Measurements from ENCODE around the gene ALKBH4. TPM values are rescaled to one million over a fixed set of nuclear protein-coding genes. Genes with fewer than 3 reads are reported as not detected.

The ALKBH4 gene
- total RNA-seq, 1 experiment from 2014 or later = 31.0 TPM

DNA sequence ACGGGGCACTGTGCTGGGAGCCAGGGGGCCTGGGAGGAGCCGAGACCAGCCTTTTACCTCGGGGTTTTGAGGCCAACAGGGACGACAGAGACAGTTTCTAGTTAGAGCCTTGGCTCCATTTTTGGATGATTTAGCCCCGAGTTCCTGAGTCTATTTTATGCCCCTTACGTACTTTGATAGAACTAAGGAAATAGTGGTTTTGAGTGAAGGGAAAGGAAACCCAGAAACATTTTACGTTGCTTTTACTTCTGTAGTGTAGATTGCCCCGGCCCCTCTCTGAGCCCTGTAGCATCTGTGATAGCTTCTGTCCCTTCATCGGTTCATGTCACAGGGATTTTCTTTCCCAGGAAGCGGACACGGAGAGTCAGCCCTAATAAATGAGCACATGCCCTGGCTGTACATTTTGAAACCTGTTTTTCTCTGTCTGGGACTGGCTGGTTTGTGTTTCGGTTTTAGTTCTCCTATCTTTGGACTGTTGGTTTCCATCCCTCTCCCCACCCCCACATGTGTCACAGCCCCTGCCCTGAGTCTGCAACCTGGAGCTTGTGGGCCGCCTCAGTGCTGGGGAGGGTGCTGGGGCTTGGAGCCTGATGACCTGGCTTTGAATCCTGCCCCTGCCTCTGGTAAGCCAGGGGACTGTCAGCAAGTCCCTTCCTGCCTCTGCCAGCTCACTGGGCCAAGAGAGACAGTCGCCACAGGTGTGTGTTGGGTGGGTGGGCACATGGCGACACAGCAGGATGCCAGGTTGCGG, 38.2 kb downstream of the ALKBH4 start:
- H3K27ac ChIP-seq (ENCODE audit: low read length) = no peak overlapping the region

DNA sequence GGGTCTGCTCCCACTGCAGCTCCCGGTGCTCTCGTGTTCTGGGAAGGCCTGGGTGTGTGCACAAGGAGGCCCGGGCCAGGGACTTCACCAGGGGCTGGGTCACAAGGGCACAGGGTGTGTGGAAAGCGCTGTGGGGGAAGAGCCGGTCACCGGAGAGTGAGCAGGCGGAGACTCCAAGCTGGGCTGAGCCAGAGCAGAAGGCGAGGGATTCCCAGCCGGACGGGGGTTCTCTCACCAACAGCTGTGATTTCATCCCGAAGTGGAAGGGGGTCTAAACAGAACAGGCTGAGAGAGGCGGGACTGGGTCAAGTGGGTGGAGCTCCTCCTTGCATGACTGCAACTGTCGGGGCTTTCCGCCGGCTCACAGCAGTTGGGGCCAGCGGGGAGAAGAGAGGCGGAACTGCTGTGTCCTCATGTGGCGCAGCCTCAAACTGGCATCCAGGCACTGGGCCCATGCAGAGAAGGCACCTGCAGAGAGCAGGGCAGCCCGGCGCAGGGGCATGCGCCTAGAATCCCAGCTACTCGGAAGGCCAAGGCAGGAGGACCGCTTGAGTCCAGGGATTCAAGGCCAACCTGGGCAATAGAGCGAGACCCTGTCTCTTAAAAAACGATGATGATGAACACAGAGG, 38.9 kb downstream of the ALKBH4 start:
- CTCF ChIA-PET = no interaction called here
- Histone ChIP-seq H4K20me1 (ENCODE audit: low read length) (no peaks in the 10 kb centered on the region), H3K27me3 (ENCODE audit: low read length) (no peaks in the 10 kb centered on the region), H3K9me2 (replicated peaks; ENCODE audit: low read length) (no peaks in the 10 kb centered on the region), H3K27ac (ENCODE audit: low read length) (no peak overlapping the region), H3K4me2 (ENCODE audit: low read length) (no peak overlapping the region), H3K79me2 (ENCODE audit: low read length) (no peaks in the 10 kb centered on the region), H3K9me3 (ENCODE audit: low read length) (no peaks in the 10 kb centered on the region), H3K4me1 (ENCODE audit: insufficient read depth, low read length) (no peaks in the 10 kb centered on the region), H3K36me3 (ENCODE audit: low read depth, low read length) (peaks cover 4% of the 10 kb centered on the region; the same call in 1 of the 2 replicates), H3K9ac (ENCODE audit: low read length) (no peak overlapping the region), H3K4me3 (ENCODE audit: low read length) (no peak overlapping the region), H2AFZ (ENCODE audit: low read length) (no peak overlapping the region), H3F3A (ENCODE audit: low read length, unreplicated experiment) (no peaks in the 10 kb centered on the region)
- POLR2A ChIA-PET (ENCODE audit: unreplicated experiment) = no interaction called here
- ATAC-seq (no peak), DNase-seq (no peak)
- no peak for TF ChIP-seq EZH2phosphoT487 (IDR thresholded peaks at IDR 0.05; ENCODE audit: borderline replicate concordance, low read length)
- TF ChIP-seq CTCF (conservative IDR thresholded peaks at IDR 0.05; ENCODE audit: low read depth, low read length) = no peak
- no peak for TF ChIP-seq EZH2 (IDR thresholded peaks at IDR 0.05; ENCODE audit: low read length, unreplicated experiment)
- BruUV-seq (replicated peaks) = TSS peak; percentile 44
- intact Hi-C loops (cut with micrococcal nuclease) = no loop called here

More for the DNA sequence above, 38.2 kb downstream of the ALKBH4 start:
- Histone ChIP-seq H3F3A (ENCODE audit: low read length, unreplicated experiment) (peaks cover 1% of the 10 kb centered on the region), H3K4me1 (ENCODE audit: insufficient read depth, low read length) (peaks cover 2% of the 10 kb centered on the region), H4K20me1 (ENCODE audit: low read length) (no peaks in the 10 kb centered on the region), H3K79me2 (ENCODE audit: low read length) (no peaks in the 10 kb centered on the region), H2AFZ (ENCODE audit: low read length) (no peak overlapping the region), H3K9me3 (ENCODE audit: low read length) (no peaks in the 10 kb centered on the region), H3K9me2 (replicated peaks; ENCODE audit: low read length) (no peaks in the 10 kb centered on the region), H3K4me3 (ENCODE audit: low read length) (no peak overlapping the region), H3K9ac (ENCODE audit: low read length) (no peak overlapping the region), H3K36me3 (ENCODE audit: low read depth, low read length) (no peaks in the 10 kb centered on the region), H3K4me2 (ENCODE audit: low read length) (no peak overlapping the region), H3K27me3 (ENCODE audit: low read length) (no peaks in the 10 kb centered on the region)
- CTCF ChIA-PET = no interaction called here
- TF ChIP-seq EZH2 (IDR thresholded peaks at IDR 0.05; ENCODE audit: low read length, unreplicated experiment) (no peak), EZH2phosphoT487 (IDR thresholded peaks at IDR 0.05; ENCODE audit: borderline replicate concordance, low read length) (no peak), CTCF (conservative IDR thresholded peaks at IDR 0.05; ENCODE audit: low read depth, low read length) (no peak)
- POLR2A ChIA-PET (ENCODE audit: unreplicated experiment) = no interaction called here
- no TSS peak for BruUV-seq (replicated peaks)
- ATAC-seq = no peak
- intact Hi-C loops (cut with micrococcal nuclease) = no loop called here
- no peak for DNase-seq

- Histone ChIP-seq H3K9ac (ENCODE audit: low read length) (no peak overlapping the region), H3K79me2 (ENCODE audit: low read length) (no peaks in the 10 kb centered on the region), H3K4me1 (ENCODE audit: insufficient read depth, low read length) (no peaks in the 10 kb centered on the region), H3K36me3 (ENCODE audit: low read depth, low read length) (peaks cover 10% of the 10 kb centered on the region; the same call in 1 of the 2 replicates), H3K9me3 (ENCODE audit: low read length) (no peaks in the 10 kb centered on the region), H3K4me3 (ENCODE audit: low read length) (no peak overlapping the region), H3K9me2 (replicated peaks; ENCODE audit: low read length) (no peaks in the 10 kb centered on the region), H4K20me1 (ENCODE audit: low read length) (no peaks in the 10 kb centered on the region), H2AFZ (ENCODE audit: low read length) (no peak overlapping the region), H3K27ac (ENCODE audit: low read length) (no peak overlapping the region), H3K4me2 (ENCODE audit: low read length) (no peak overlapping the region), H3K27me3 (ENCODE audit: low read length) (no peaks in the 10 kb centered on the region), H3F3A (ENCODE audit: low read length, unreplicated experiment) (no peaks in the 10 kb centered on the region)
- CTCF ChIA-PET = no interaction called here
- TF ChIP-seq EZH2 (IDR thresholded peaks at IDR 0.05; ENCODE audit: low read length, unreplicated experiment) (no peak), CTCF (conservative IDR thresholded peaks at IDR 0.05; ENCODE audit: low read depth, low read length) (no peak), EZH2phosphoT487 (IDR thresholded peaks at IDR 0.05; ENCODE audit: borderline replicate concordance, low read length) (no peak)
- POLR2A ChIA-PET (ENCODE audit: unreplicated experiment) = no interaction called here
- ATAC-seq (no peak), DNase-seq (no peak)
- intact Hi-C loops (cut with micrococcal nuclease) = no loop called here
- no TSS peak for BruUV-seq (replicated peaks)
These were observed 39.9 kb downstream of the ALKBH4 start for GRCh38 chr7:102424787-102425218.
